HCT116 (cell line): ENCODE data around the gene GRIN2A. TPM values are rescaled to one million over a fixed set of nuclear protein-coding genes. Genes with fewer than 3 reads are reported as not detected.

Experiments used
- ATAC-seq: fragments of 200-7000 bp; cut with Tn5 transposase; 2 replicates; pipeline ENCODE4 v1.9.1; 2020; ENCODE audit warnings: mild to moderate bottlenecking, moderate library complexity
- BruUV-seq: library from RNA; stranded (reverse); fragments of 400-500 nt; replicated peaks from 2 replicates; lab custom pipeline; 2021; lab: Mats Ljungman, UMichigan
- CTCF ChIA-PET: fragments of 300-600 bp; sonication (Branson Sonifier 250); formaldehyde crosslinking; loops from one replicate; lab custom pipeline; 2021; ENCODE audit warnings: antibody characterized with exemption; lab: Charles Lee
- POLR2A ChIA-PET: fragments of 300-600, 350-600 bp; sonication (Branson Sonifier 250); formaldehyde crosslinking; loops from one replicate; lab custom pipeline; 2021; ENCODE audit warnings: antibody characterized with exemption; lab: Charles Lee
- RAD21 ChIA-PET, 2 experiments: fragments of 300-600 bp; sonication (Branson Sonifier 250); formaldehyde crosslinking; loops; one replicate each; lab custom pipeline; 2023; ENCODE audit warnings: low total read pairs in 2 of 2; ENCODE audit not compliant: uncharacterized antibody in 2 of 2, unreplicated experiment in 2 of 2, low non-redundant PET in 1 of 2; lab: Charles Lee
- DNase-seq: peaks from one replicate; pipeline ENCODE4 v3.0.0-alpha.2; 2010; ENCODE audit warnings: low read depth, low spot score
- H2AFZ ChIP-seq: fragments of 200-600 bp; shearing (Covaris generic), sonication (generic); 2 replicates; pipeline ENCODE4 v1.6.1; 2017; ENCODE audit warnings: low read depth, mixed run types, mixed read lengths, antibody characterized with exemption, low read length; ENCODE audit not compliant: poor library complexity, severe bottlenecking
- H3K27ac ChIP-seq: 2 replicates; pipeline ENCODE4 v1.5.1; 2012; ENCODE audit warnings: low read depth, low read length
- H3K27me3 ChIP-seq: fragments of 200-600 bp; sonication (generic); 2 replicates; pipeline ENCODE4 v1.6.1; 2016; ENCODE audit warnings: mixed run types, low read length, mixed read lengths; ENCODE audit not compliant: insufficient read depth
- H3K36me3 ChIP-seq, 2 experiments: fragments of 200-500 bp in 1 of 2; fragments of 200-600 bp in 1 of 2; sonication (Bioruptor generic) in 1 of 2; sonication (generic) in 1 of 2; 2 replicates each; pipeline versions ENCODE4 v1.5.1 to v1.6.1; 2014 to 2016; ENCODE audit warnings: low read length in 2 of 2, inconsistent platforms in 1 of 2, mixed read lengths in 1 of 2, mixed run types in 1 of 2; ENCODE audit not compliant: insufficient read depth in 2 of 2, control insufficient read depth in 1 of 2
- H3K4me1 ChIP-seq, 2 experiments: fragments of 200-600 bp in 1 of 2; sonication (generic) in 1 of 2; 2 replicates each; pipeline versions ENCODE4 v1.5.1 to v1.6.1; 2012 to 2017; ENCODE audit warnings: low read length in 2 of 2, inconsistent platforms in 1 of 2, mild to moderate bottlenecking in 1 of 2, mixed read lengths in 1 of 2, mixed run types in 1 of 2, moderate library complexity in 1 of 2; ENCODE audit not compliant: insufficient read depth in 2 of 2, control insufficient read depth in 1 of 2
- H3K4me2 ChIP-seq: fragments of 200-600 bp; sonication (generic); 2 replicates; pipeline ENCODE4 v1.6.1; 2017; ENCODE audit warnings: mixed run types, low read length, mixed read lengths
- H3K4me3 ChIP-seq, 2 experiments: fragments of 200-600 bp in 1 of 2; sonication (generic) in 1 of 2; replicated peaks in 1 of 2; 2 replicates each; pipeline ENCODE4 v1.5.1; 2011 to 2016; ENCODE audit warnings: low read length in 2 of 2, control low read depth in 1 of 2, low read depth in 1 of 2, mild to moderate bottlenecking in 1 of 2, mixed read lengths in 1 of 2, mixed run types in 1 of 2
- H3K79me2 ChIP-seq: fragments of 200-600 bp; sonication (generic); 2 replicates; pipeline ENCODE4 v1.6.1; 2017; ENCODE audit warnings: mild to moderate bottlenecking, mixed run types, low read length, moderate library complexity, mixed read lengths; ENCODE audit not compliant: insufficient read depth
- H3K9ac ChIP-seq: fragments of 200-600 bp; sonication (generic); 2 replicates; pipeline ENCODE4 v1.6.1; 2016; ENCODE audit warnings: low read length, mixed read lengths
- H3K9me2 ChIP-seq: fragments of 200-600 bp; sonication (generic), shearing (Covaris generic); 2 replicates; pipeline ENCODE4 v1.6.1; 2017; ENCODE audit warnings: mixed run types, mild to moderate bottlenecking, moderate library complexity; ENCODE audit not compliant: insufficient read depth
- H3K9me3 ChIP-seq, 2 experiments: fragments of 200-500 bp in 1 of 2; fragments of 200-600 bp in 1 of 2; sonication (Bioruptor generic) in 1 of 2; sonication (generic) in 1 of 2; 2 replicates each; pipeline ENCODE4 v1.6.1; 2014 to 2017; ENCODE audit warnings: low read length in 2 of 2, mixed read lengths in 2 of 2, inconsistent platforms in 1 of 2, low read depth in 1 of 2, mild to moderate bottlenecking in 1 of 2, mixed run types in 1 of 2, moderate library complexity in 1 of 2; ENCODE audit not compliant: control insufficient read depth in 1 of 2, insufficient read depth in 1 of 2
- H4K20me1 ChIP-seq: fragments of 200-600 bp; sonication (generic), shearing (Covaris generic); 2 replicates; pipeline ENCODE4 v1.6.1; 2017; ENCODE audit warnings: mixed run types, mild to moderate bottlenecking, moderate library complexity; ENCODE audit not compliant: insufficient read depth
- CBX3 ChIP-seq: IDR thresholded peaks from 2 replicates; pipeline ENCODE4 v1.6.1; 2012; ENCODE audit warnings: low read depth
- CEBPB ChIP-seq: IDR thresholded peaks from 2 replicates; pipeline ENCODE4 v1.6.1; 2012; ENCODE audit warnings: low read depth
- EGR1 ChIP-seq: IDR thresholded peaks from 2 replicates; pipeline ENCODE4 v1.6.1; 2012; ENCODE audit warnings: low read depth
- FOSL1 ChIP-seq: IDR thresholded peaks from 2 replicates; pipeline ENCODE4 v1.6.1; 2012; ENCODE audit warnings: low read depth
- JUND ChIP-seq: IDR thresholded peaks from 2 replicates; pipeline ENCODE4 v1.6.1; 2012
- POLR2A ChIP-seq: IDR thresholded peaks from 2 replicates; pipeline ENCODE4 v1.7.0; 2011; ENCODE audit warnings: borderline replicate concordance; ENCODE audit not compliant: insufficient read depth, insufficient read length; ENCODE audit errors: extremely low read depth
- POLR2AphosphoS5 ChIP-seq: IDR thresholded peaks from 2 replicates; pipeline ENCODE4 v1.6.1; 2011; ENCODE audit warnings: mild to moderate bottlenecking, low read depth, low read length, moderate library complexity
- RAD21 ChIP-seq: IDR thresholded peaks from 2 replicates; pipeline ENCODE4 v1.6.1; 2012; ENCODE audit warnings: low read depth, mild to moderate bottlenecking
- SP1 ChIP-seq: IDR thresholded peaks from 2 replicates; pipeline ENCODE4 v1.6.1; 2012; ENCODE audit warnings: low read depth
- SRF ChIP-seq: IDR thresholded peaks from 2 replicates; pipeline ENCODE4 v1.6.1; 2012; ENCODE audit warnings: low read depth
- ZFX ChIP-seq: fragments of 450-650 bp; IDR thresholded peaks from 2 replicates; pipeline ENCODE4 v1.6.1; 2017
- intact Hi-C: fragments of 100-400 bp; cut with micrococcal nuclease; formaldehyde crosslinking; loops from 2 replicates; pipeline ENCODE4 v1.10.0; 2022
- total RNA-seq: library from RNA; stranded (reverse); gene quantifications from one replicate; pipeline ENCODE4 v1.2.1, GENCODE V29; 2021; ENCODE audit not compliant: unreplicated experiment

The GRIN2A gene
- total RNA-seq, 1 experiment from 2014 or later, result 0.02 TPM

DNA sequence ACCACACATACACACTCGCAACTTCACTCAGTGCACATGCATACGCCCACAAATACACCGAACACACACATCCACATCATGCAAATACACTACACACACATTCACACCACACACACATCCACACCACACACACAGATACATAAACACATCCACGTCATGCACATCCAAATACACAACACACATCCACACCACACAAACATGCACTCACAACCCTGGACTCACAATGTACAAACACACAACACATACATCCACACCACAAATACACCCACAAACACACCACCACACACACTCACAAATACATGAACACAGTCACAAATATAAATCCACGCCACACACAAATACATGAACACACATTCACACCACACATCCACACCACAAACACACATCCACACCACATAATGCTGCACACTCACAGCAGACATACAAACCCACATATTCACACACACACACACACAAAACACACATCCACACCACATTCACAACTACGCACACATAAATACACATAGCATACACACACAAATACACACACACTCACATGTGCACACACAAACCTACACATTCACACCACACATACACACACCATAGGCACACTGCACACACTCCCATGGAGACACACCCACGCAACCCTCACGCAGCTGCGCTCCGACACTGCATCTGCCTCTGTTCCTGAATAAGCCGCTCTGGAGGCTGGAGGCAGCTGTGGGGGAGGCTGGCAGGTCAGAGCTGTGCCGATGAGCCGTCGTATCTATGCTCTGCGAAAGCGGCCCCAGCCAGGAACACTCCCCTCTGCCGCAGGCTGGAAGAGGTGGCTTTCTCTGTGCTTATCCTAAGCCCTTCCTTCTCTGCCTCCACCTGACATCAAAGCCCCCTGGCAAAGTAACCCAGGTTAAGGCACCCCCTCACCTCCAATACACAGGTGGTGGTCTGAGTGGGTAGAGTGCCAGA lies 141.8 kb downstream of the GRIN2A start:
- ChIA-PET CTCF (no interaction called here), RAD21 (no interaction called here), POLR2A (no interaction called here)
- no peaks in the 10 kb centered on the region for H3K9me3 ChIP-seq
- no peak overlapping the region for H3K4me3 ChIP-seq
- H3K36me3 ChIP-seq, result no peaks in the 10 kb centered on the region
- H3K27me3 ChIP-seq, result 0 out of 2 replicates have a peak, but pooled peaks cover 3% of the 10 kb centered on the region
- TF ChIP-seq RAD21 (no peak), JUND (no peak), POLR2A (no peak), ZFX (no peak), FOSL1 (no peak), SP1 (no peak), POLR2AphosphoS5 (no peak), CBX3 (no peak), SRF (no peak), CEBPB (no peak), EGR1 (no peak)
- no peaks in the 10 kb centered on the region for H4K20me1 ChIP-seq
- H2AFZ ChIP-seq, result no peak overlapping the region
- ATAC-seq, result no peak
- no peak for DNase-seq
- no peaks in the 10 kb centered on the region for H3K9me2 ChIP-seq
- H3K9ac ChIP-seq, result no peak overlapping the region
- BruUV-seq, result no TSS peak
- H3K4me1 ChIP-seq, result no peaks in the 10 kb centered on the region
- H3K27ac ChIP-seq, result no peak overlapping the region
- no peaks in the 10 kb centered on the region for H3K79me2 ChIP-seq
- no peak overlapping the region for H3K4me2 ChIP-seq
- intact Hi-C loops, result no loop called here
